NK-92 treated with Interleukin-12 subunit alpha and Interleukin-12 subunit beta, amount 100 ng/mL, for 24 hours (cell line): ENCODE measurements around the gene GDF9.
"Not testable (repeated sequence)": the region's sequence is repeated elsewhere in the genome, so short reads cannot be mapped to it uniquely, and the experiment has no call there.

Source experiments
- DNase-seq: peaks from one replicate; lab custom pipeline; 2025; lab: John Stamatoyannopoulos, UW

Gene GDF9

GRCh38 chr5:132873119-132873929, 7.1 kb upstream of the GDF9 start, which contains the start of gene LEAP2:
Gene LEAP2, plus strand, starts transcription at chr5:132873668. Its CDS starts 27 bp downstream, at chr5:132873695.
- no peak for DNase-seq

GRCh38 chr5:132872788-132873118, 6.5 kb upstream of the GDF9 start:
- no peak for DNase-seq

GRCh38 chr5:132871459-132872284, 5.4 kb upstream of the GDF9 start:
- no peak for DNase-seq

- no peak for DNase-seq
These were observed 4.5 kb upstream of the GDF9 start for GRCh38 chr5:132870801-132871200.

GRCh38 chr5:132868754-132869153, 2.5 kb upstream of the GDF9 start:
- no peak for DNase-seq

- no peak for DNase-seq
These were observed 780 bp upstream of the GDF9 start for GRCh38 chr5:132867046-132867451.

- no peak for DNase-seq
These were observed 464 bp downstream of the GDF9 start for GRCh38 chr5:132865668-132866341.

GRCh38 chr5:132860742-132861141, 5.5 kb downstream of the GDF9 start:
- no peak for DNase-seq

- no peak for DNase-seq
These were observed 6.3 kb downstream of the GDF9 start for GRCh38 chr5:132859889-132860437.

- DNase-seq: no peak
These were observed 10.3 kb downstream of the GDF9 start for GRCh38 chr5:132856011-132856410.

- not testable (repeated sequence) for DNase-seq
These were observed 11.3 kb downstream of the GDF9 start for GRCh38 chr5:132854992-132855391.

- DNase-seq: no peak
These were observed 12.0 kb downstream of the GDF9 start for GRCh38 chr5:132854301-132854700.

- DNase-seq: no peak
These were observed 12.5 kb downstream of the GDF9 start for GRCh38 chr5:132853790-132854189.

GRCh38 chr5:132853323-132853722, 12.9 kb downstream of the GDF9 start:
- DNase-seq: no peak

- DNase-seq: no peak
These were observed 16.2 kb downstream of the GDF9 start for GRCh38 chr5:132850066-132850465.

- DNase-seq: no peak
These were observed 16.9 kb downstream of the GDF9 start for GRCh38 chr5:132849347-132849746.

- DNase-seq: no peak
These were observed 18.0 kb downstream of the GDF9 start for GRCh38 chr5:132848270-132848669.

- no peak for DNase-seq
These were observed 25.0 kb downstream of the GDF9 start for GRCh38 chr5:132841305-132841704.

- no peak for DNase-seq
These were observed 25.4 kb downstream of the GDF9 start for GRCh38 chr5:132840896-132841295.

- DNase-seq: no peak
These were observed 26.0 kb downstream of the GDF9 start for GRCh38 chr5:132840313-132840712.

GRCh38 chr5:132839426-132840301, 26.6 kb downstream of the GDF9 start:
- no peak for DNase-seq
